Stimulated activated CD4-positive, alpha-beta T cell treated with anti-CD3 and anti-CD28 coated beads, Interleukin-2, amount 100 ng/mL, for 4 hours (primary cell): ENCODE measurements around the gene MVB12A.

Source experiments
- DNase-seq: peaks from one replicate; pipeline ENCODE4 v3.0.0-alpha.2; 2020; ENCODE audit warnings: low read depth

The MVB12A gene

DNA sequence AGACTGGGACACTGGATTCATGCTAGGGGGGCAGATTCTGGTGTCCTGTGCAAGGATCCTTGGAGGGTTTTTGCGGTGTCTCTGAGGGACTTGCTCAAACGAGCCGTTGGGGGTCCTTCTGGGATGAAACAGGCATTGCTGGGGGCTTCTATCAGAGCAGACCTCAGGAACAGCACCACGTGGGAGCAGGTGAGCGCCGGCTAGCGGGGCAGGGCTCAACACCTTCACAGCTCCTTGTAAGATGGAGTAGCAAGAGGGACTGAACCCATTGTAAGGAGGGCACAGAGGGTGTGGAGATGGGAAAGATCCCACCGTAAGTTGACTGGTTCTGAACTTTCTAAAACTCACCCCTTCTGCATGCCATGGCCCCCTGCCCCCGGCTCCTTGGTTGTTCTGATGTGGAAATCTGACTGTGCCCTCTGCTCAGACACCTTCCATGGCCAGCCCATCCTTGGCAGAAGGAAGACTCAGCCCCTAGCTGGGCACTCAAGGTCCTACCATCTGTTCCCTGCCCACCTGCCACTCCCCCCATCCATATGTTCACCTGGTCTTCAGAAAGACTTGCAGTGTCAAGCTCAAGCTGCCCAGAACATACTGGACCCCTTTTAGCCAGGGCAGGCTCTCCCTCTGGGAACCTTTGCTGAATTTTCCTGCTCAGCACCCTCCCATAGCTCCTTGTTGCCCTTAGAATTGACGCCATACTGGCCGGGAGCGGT lies 51.7 kb downstream of the MVB12A start:
- DNase-seq, result no peak

DNA sequence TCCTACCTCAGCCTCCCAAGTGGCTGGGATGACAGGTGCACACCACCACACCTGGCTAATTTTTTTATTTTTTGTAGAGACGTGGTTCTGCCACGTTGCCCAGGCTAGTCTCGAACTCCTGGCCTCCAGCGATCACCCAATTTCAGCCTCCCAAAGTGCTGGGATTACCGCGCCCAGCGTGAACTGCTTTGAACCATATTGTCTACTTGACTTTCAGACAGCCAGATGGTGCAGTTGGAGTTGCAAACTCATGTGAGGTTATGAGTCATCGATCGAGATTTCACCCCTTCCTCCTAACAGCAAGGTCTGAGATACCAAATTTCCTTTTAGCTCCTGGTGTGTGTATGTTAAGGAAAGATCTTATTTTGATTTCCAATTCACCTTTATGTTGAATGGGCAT lies 53.2 kb downstream of the MVB12A start:
- no peak for DNase-seq
